HepG2 (cell line): ENCODE results near the gene CPNE4. TPM values are rescaled to one million over a fixed set of nuclear protein-coding genes. Genes with fewer than 3 reads are reported as not detected.

ENCODE experiments used
- ATAC-seq: fragments of 200-7000 bp; cut with Tn5 transposase; 3 replicates; pipeline ENCODE4 v1.9.1; 2020; ENCODE audit warnings: mild to moderate bottlenecking, moderate library complexity
- BruUV-seq: library from RNA; stranded (reverse); fragments of 400-500 nt; replicated peaks from 2 replicates; lab custom pipeline; 2021; lab: Mats Ljungman, UMichigan
- CTCF ChIA-PET: fragments of 300-600 bp; formaldehyde crosslinking; extraction: SDS; loops from one replicate; lab custom pipeline; 2021; ENCODE audit warnings: low total read pairs, inconsistent platforms, low intra/inter-chr PET ratio; lab: Yijun Ruan, JAX
- POLR2A ChIA-PET: fragments of 350-600 bp; sonication (Branson Sonifier 250); formaldehyde crosslinking; loops from one replicate; lab custom pipeline; 2020; ENCODE audit warnings: antibody characterized with exemption, inconsistent platforms; lab: Yijun Ruan, JAX
- DNase-seq: peaks from one replicate; pipeline ENCODE4 v3.0.0-alpha.2; 2015; ENCODE audit warnings: low spot score
- FAIRE-seq: peaks from 3 replicates; lab custom pipeline; 2011; peaks lifted over from hg19 to GRCh38; lab: Jason Lieb, UNC
- H2AFZ ChIP-seq: one replicate; pipeline ENCODE4 v1.6.1; 2011; ENCODE audit warnings: low read length, inconsistent platforms
- H3K27ac ChIP-seq: fragments of 300-600 bp; 3 replicates; pipeline ENCODE4 v1.8.0; 2011; ENCODE audit warnings: mixed run types, mild to moderate bottlenecking, mixed read lengths, low read length, inconsistent platforms; ENCODE audit not compliant: insufficient read depth; ENCODE audit errors: extremely low read length
- H3K27me3 ChIP-seq, 2 experiments: fragments of 200-600 bp in 1 of 2; 2 replicates in 1 of 2; 3 replicates in 1 of 2; pipeline versions ENCODE4 v1.6.0 to v1.8.0; 2011; ENCODE audit warnings: low read length in 2 of 2, mild to moderate bottlenecking in 2 of 2, moderate library complexity in 2 of 2, inconsistent platforms in 1 of 2; ENCODE audit not compliant: insufficient read depth in 2 of 2, control insufficient read depth in 1 of 2
- H3K36me3 ChIP-seq, 2 experiments: fragments of 200-600 bp in 1 of 2; replicated peaks in 1 of 2; 2 replicates in 1 of 2; 3 replicates in 1 of 2; pipeline versions ENCODE4 v1.5.1 to v1.8.0; 2011; ENCODE audit warnings: low read length in 2 of 2, inconsistent platforms in 1 of 2; ENCODE audit not compliant: insufficient read depth in 2 of 2, control insufficient read depth in 1 of 2
- H3K4me1 ChIP-seq: 2 replicates; pipeline ENCODE4 v1.5.1; 2012; ENCODE audit warnings: low read length, inconsistent platforms; ENCODE audit not compliant: insufficient read depth
- H3K4me2 ChIP-seq: 2 replicates; pipeline ENCODE4 v1.6.0; 2011; ENCODE audit warnings: low read depth, low read length, inconsistent platforms
- H3K4me3 ChIP-seq, 3 experiments: fragments of 200-600 bp in 1 of 3; sonication (generic), shearing (Covaris generic) in 1 of 3; replicated peaks in 1 of 3; 2 replicates each; pipeline ENCODE4 v1.5.1; 2011 to 2016; ENCODE audit warnings: low read length in 3 of 3, inconsistent platforms in 2 of 3, low read depth in 2 of 3, mild to moderate bottlenecking in 2 of 3, control low read depth in 1 of 3, mixed read lengths in 1 of 3; ENCODE audit not compliant: insufficient read depth in 1 of 3
- H3K79me2 ChIP-seq: one replicate; pipeline ENCODE4 v1.6.1; 2011; ENCODE audit warnings: low read length, inconsistent platforms; ENCODE audit not compliant: insufficient read depth
- H3K9ac ChIP-seq: 2 replicates; pipeline ENCODE4 v1.6.0; 2011; ENCODE audit warnings: mild to moderate bottlenecking, low read depth, low read length, inconsistent platforms; ENCODE audit not compliant: insufficient read depth
- H3K9me3 ChIP-seq: 2 replicates; pipeline ENCODE4 v1.5.1; 2012; ENCODE audit warnings: mild to moderate bottlenecking, low read length
- H4K20me1 ChIP-seq: 2 replicates; pipeline ENCODE4 v1.6.0; 2011; ENCODE audit warnings: inconsistent platforms, mild to moderate bottlenecking, low read length, moderate library complexity; ENCODE audit not compliant: insufficient read depth
- CC2D1A ChIP-seq: sonication (generic); formaldehyde crosslinking; IDR thresholded peaks from 2 replicates; pipeline ENCODE4 v1.8.1; 2023; ENCODE audit warnings: mild to moderate bottlenecking, missing genetic modification reagents
- FOXO1 ChIP-seq: sonication (generic); formaldehyde crosslinking; IDR thresholded peaks from 2 replicates; pipeline ENCODE4 v1.4.0; 2020; ENCODE audit warnings: missing genetic modification reagents
- GATAD1 ChIP-seq: IDR thresholded peaks from 2 replicates; pipeline ENCODE4 v1.6.1; 2016; ENCODE audit warnings: missing genetic modification reagents, missing compliant biosample characterization
- HNF4A ChIP-seq: sonication (generic); formaldehyde crosslinking; IDR thresholded peaks from 2 replicates; pipeline ENCODE4 v1.4.0; 2020; ENCODE audit warnings: missing genetic modification reagents
- IKZF4 ChIP-seq: sonication (generic); formaldehyde crosslinking; IDR thresholded peaks from 2 replicates; pipeline ENCODE4 v1.5.1; 2020; ENCODE audit warnings: borderline replicate concordance, mild to moderate bottlenecking, low read depth, missing genetic modification reagents; ENCODE audit errors: not compliant biosample characterization
- MIXL1 ChIP-seq: IDR thresholded peaks from 2 replicates; pipeline ENCODE4 v1.6.1; 2016
- PCBP2 ChIP-seq: fragments of 200-400 bp; formaldehyde crosslinking; optimal IDR thresholded peaks from 2 replicates; pipeline ENCODE3; 2018; ENCODE audit warnings: low read length, low read depth; ENCODE audit not compliant: poor library complexity, severe bottlenecking
- RBAK ChIP-seq: sonication (generic); formaldehyde crosslinking; IDR thresholded peaks from 2 replicates; pipeline ENCODE4 v1.5.1; 2020; ENCODE audit warnings: mild to moderate bottlenecking, missing genetic modification reagents
- ZNF253 ChIP-seq: sonication (generic); formaldehyde crosslinking; IDR thresholded peaks from 2 replicates; pipeline ENCODE4 v1.8.0; 2022; ENCODE audit warnings: mild to moderate bottlenecking, missing genetic modification reagents, borderline replicate concordance
- ZNF552 ChIP-seq: sonication (generic); formaldehyde crosslinking; IDR thresholded peaks from 2 replicates; pipeline ENCODE4 v1.9.0; 2022; ENCODE audit warnings: missing genetic modification reagents, mild to moderate bottlenecking, borderline replicate concordance
- ZNF616 ChIP-seq: sonication (generic); formaldehyde crosslinking; IDR thresholded peaks from 2 replicates; pipeline ENCODE4 v1.5.0; 2020; ENCODE audit warnings: low read depth, mild to moderate bottlenecking, missing genetic modification reagents
- WGBS: methylation state at CpG from one replicate; pipeline ENCODE4 v1.1.6; 2017; ENCODE audit warnings: low lambda C conversion rate; 5-methylcytosine and 5-hydroxymethylcytosine counted together
- in situ Hi-C: cut with HindIII; loops from 2 replicates; pipeline ENCODE4 v1.10.0; 2017; ENCODE audit warnings: low pct_unique_long_range_greater_than_20kb; ENCODE audit not compliant: extremely low pct_ligation_motif_present
- intact Hi-C: fragments of 100-400 bp; cut with micrococcal nuclease; formaldehyde crosslinking; loops from one replicate; pipeline ENCODE4 v1.10.0; 2022; ENCODE audit not compliant: unreplicated experiment
- polyA plus RNA-seq, 8 experiments: library from polyadenylated mRNA; depleted of rRNA in 3 of 8; stranded (reverse) in 7 of 8; unstranded in 1 of 8; fragments of >200 nt; fragmentation: Illumina TruSeq in 4 of 8; extraction: Trizol in 4 of 8; gene quantifications; 2 replicates each; pipeline versions ENCODE4 v1.2.1 to v1.2.3, GENCODE V29; 2011 to 2016; ENCODE audit warnings: low read depth in 4 of 8, missing spikeins in 1 of 8, mixed read lengths in 1 of 8; ENCODE audit not compliant: insufficient read depth in 1 of 8
- total RNA-seq, 5 experiments: library from RNA; depleted of rRNA; stranded (reverse); fragments of >200 nt; fragmentation: Illumina TruSeq; extraction: Trizol; gene quantifications; 2 replicates each; pipeline ENCODE4 v1.2.3, GENCODE V29; 2016; ENCODE audit warnings: low read depth in 1 of 5
- TF ChIP-seq, protein P1 (sequence below): sonication (generic); formaldehyde crosslinking; IDR thresholded peaks from 2 replicates; pipeline ENCODE4 v1.9.0; 2021; ENCODE audit warnings: missing genetic modification reagents, borderline replicate concordance

Gene CPNE4
- total and polyA plus RNA-seq, 2 of the 13 experiments (the other 11 are each of a cell fraction or from before 2014, with no cell fraction given), result not detected

DNA sequence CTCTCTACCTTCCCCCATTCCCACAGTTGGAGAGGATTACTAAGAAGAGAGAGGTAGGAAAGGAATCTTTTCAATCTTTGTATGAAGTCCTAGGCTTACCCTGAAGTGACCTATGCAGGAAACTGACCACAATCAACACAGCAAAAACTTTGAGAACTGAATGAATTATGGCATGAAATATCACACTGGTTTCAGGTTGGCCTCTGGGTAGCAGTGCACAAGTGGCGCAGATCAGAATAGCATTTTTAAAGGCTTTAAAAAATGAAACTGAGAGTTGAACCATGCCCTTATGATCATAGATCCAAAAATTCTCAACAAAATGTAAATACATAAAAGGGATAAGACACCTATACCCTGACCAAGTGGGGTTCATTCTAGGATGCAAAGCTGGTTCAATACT lies 198.9 kb downstream of the CPNE4 start (continued):
- no peak for TF ChIP-seq GATAD1 (CRISPR knock-in tag)
- TF ChIP-seq MIXL1 (CRISPR knock-in tag), result no peak
- no peak for TF ChIP-seq IKZF4 (CRISPR knock-in tag)
- TF ChIP-seq, protein P1, sequence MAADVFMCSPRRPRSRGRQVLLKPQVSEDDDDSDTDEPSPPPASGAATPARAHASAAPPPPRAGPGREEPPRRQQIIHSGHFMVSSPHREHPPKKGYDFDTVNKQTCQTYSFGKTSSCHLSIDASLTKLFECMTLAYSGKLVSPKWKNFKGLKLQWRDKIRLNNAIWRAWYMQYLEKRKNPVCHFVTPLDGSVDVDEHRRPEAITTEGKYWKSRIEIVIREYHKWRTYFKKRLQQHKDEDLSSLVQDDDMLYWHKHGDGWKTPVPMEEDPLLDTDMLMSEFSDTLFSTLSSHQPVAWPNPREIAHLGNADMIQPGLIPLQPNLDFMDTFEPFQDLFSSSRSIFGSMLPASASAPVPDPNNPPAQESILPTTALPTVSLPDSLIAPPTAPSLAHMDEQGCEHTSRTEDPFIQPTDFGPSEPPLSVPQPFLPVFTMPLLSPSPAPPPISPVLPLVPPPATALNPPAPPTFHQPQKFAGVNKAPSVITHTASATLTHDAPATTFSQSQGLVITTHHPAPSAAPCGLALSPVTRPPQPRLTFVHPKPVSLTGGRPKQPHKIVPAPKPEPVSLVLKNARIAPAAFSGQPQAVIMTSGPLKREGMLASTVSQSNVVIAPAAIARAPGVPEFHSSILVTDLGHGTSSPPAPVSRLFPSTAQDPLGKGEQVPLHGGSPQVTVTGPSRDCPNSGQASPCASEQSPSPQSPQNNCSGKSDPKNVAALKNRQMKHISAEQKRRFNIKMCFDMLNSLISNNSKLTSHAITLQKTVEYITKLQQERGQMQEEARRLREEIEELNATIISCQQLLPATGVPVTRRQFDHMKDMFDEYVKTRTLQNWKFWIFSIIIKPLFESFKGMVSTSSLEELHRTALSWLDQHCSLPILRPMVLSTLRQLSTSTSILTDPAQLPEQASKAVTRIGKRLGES, result no peak
- TF ChIP-seq PCBP2, result no peak
- no peak for TF ChIP-seq RBAK
- TF ChIP-seq ZNF253 (CRISPR knock-in tag), result no peak

DNA sequence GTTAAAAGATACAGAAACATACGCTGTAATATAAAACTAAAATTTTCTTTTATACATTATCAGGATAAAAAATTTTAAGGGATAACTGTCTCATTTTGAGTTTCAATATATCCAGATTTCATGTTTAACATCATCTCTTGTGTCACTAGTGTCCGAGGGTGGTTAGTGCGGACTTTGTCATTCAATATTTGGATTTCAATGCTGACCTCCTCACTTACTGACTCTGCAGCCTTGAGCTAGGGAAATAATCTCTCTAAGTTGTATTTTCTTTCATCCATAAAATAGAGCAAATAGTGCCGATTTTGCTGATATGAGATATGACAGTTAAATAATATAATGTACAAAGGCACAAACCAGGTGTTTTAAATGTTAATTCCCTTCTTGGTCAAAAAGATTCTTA lies 203.2 kb downstream of the CPNE4 start:
- in situ Hi-C loops (no loop called here), intact Hi-C loops (no loop called here)
- peak; percentile 60; the same call in 2 of the 3 replicates for ATAC-seq
- ChIA-PET POLR2A (no interaction called here), CTCF (no interaction called here)
- FAIRE-seq, result no peak
- no peak for DNase-seq
- H3K79me2 ChIP-seq, result no peaks in the 10 kb centered on the region
- H3K4me3 ChIP-seq, result no peak overlapping the region
- no TSS peak for BruUV-seq
- no peaks in the 10 kb centered on the region for H3K36me3 ChIP-seq
- H3K27me3 ChIP-seq, result no peaks in the 10 kb centered on the region
- peak; percentile 52; the same call in 1 of the 2 replicates for TF ChIP-seq HNF4A (CRISPR knock-in tag)
- no peak for TF ChIP-seq FOXO1 (CRISPR knock-in tag)
- TF ChIP-seq ZNF616 (CRISPR knock-in tag), result no peak
- no peak for TF ChIP-seq ZNF552 (CRISPR knock-in tag)
- no peak for TF ChIP-seq RBAK
- TF ChIP-seq CC2D1A (CRISPR knock-in tag), result no peak
- H2AFZ ChIP-seq, result no peak overlapping the region
- H3K27ac ChIP-seq, result no peak overlapping the region
- no peak overlapping the region for H3K9ac ChIP-seq
- WGBS, result 26% methylated on average over 4 of the region's 4 CpGs
- no peaks in the 10 kb centered on the region for H3K9me3 ChIP-seq
- H3K4me2 ChIP-seq, result no peak overlapping the region
- H4K20me1 ChIP-seq, result no peaks in the 10 kb centered on the region
- H3K4me1 ChIP-seq, result no peaks in the 10 kb centered on the region; the same call in 1 of the 2 replicates
